Tibial nerve (tissue), 4 donors: ENCODE results near the gene ZNF438. TPM values are rescaled to one million over a fixed set of nuclear protein-coding genes. Genes with fewer than 3 reads are reported as not detected.

Source experiments
- DNase-seq, 2 donors: peaks; one replicate each; pipeline ENCODE4 v3.0.0-alpha.2; 2019; ENCODE audit warnings: low spot score in 2 of 2
- H3K27ac ChIP-seq, 4 donors: fragments of 200-600 bp; sonication (generic) in 3 of 4; one replicate each; pipeline ENCODE4 v1.5.1; 2017 to 2019; ENCODE audit warnings: mild to moderate bottlenecking in 1 of 4
- H3K27me3 ChIP-seq, 2 donors: fragments of 200-600 bp; sonication (generic) in 1 of 2; one replicate each; pipeline versions ENCODE4 v1.5.1 to v1.6.0; 2017 to 2019
- H3K36me3 ChIP-seq, 3 donors: fragments of 200-600 bp; sonication (generic); one replicate each; pipeline ENCODE4 v1.5.1; 2018 to 2019
- H3K4me1 ChIP-seq, 4 donors: fragments of 200-600 bp; sonication (generic) in 3 of 4; one replicate each; pipeline ENCODE4 v1.5.1; 2017 to 2019
- H3K4me3 ChIP-seq, 4 donors: fragments of 200-600 bp; sonication (generic) in 3 of 4; one replicate each; pipeline ENCODE4 v1.5.1; 2017 to 2019; ENCODE audit warnings: mild to moderate bottlenecking in 1 of 4, moderate library complexity in 1 of 4
- H3K9me3 ChIP-seq, 4 donors: fragments of 200-600 bp; sonication (generic) in 3 of 4; one replicate each; pipeline ENCODE4 v1.5.1; 2017 to 2019
- EP300 ChIP-seq, 2 donors: sonication (generic); formaldehyde crosslinking; IDR thresholded peaks; one replicate each; pipeline ENCODE4 v1.6.1; 2017; ENCODE audit warnings: antibody characterized with exemption in 2 of 2, mild to moderate bottlenecking in 1 of 2
- POLR2A ChIP-seq, 2 donors: fragments of 450-650 bp; IDR thresholded peaks; one replicate each; pipeline ENCODE4 v1.6.1; 2017; ENCODE audit warnings: antibody characterized with exemption in 2 of 2, mild to moderate bottlenecking in 2 of 2, moderate library complexity in 2 of 2
- WGBS, 2 donors: methylation state at CpG; one replicate each; pipeline ENCODE4 v1.1.5; 2018; 5-methylcytosine and 5-hydroxymethylcytosine counted together
- total RNA-seq, 4 donors: library from RNA; depleted of rRNA; stranded (reverse); fragments of >200 nt; gene quantifications; one replicate each; pipeline ENCODE4 v1.1.0, GENCODE V29; 2016
- TF ChIP-seq, protein P1 (sequence below), 5 experiments: fragments of 200-600 bp in 3 of 5; fragments of 450-650 bp in 2 of 5; sonication (generic) in 3 of 5; IDR thresholded peaks; one replicate each; pipeline ENCODE4 v1.5.1; 2016 to 2019; ENCODE audit warnings: antibody characterized with exemption in 5 of 5, mild to moderate bottlenecking in 3 of 5, moderate library complexity in 2 of 5

The ZNF438 gene
- total RNA-seq, 4 donors from 2014 or later: 10.8 to 26.5 (median 19.7) TPM

- H3K4me1 ChIP-seq: peaks cover 0 to 27% (median 7%) of the 10 kb centered on the region in 4 donors
- TF ChIP-seq EP300 (IDR thresholded peaks at IDR 0.05): no peak
- TF ChIP-seq, protein P1, sequence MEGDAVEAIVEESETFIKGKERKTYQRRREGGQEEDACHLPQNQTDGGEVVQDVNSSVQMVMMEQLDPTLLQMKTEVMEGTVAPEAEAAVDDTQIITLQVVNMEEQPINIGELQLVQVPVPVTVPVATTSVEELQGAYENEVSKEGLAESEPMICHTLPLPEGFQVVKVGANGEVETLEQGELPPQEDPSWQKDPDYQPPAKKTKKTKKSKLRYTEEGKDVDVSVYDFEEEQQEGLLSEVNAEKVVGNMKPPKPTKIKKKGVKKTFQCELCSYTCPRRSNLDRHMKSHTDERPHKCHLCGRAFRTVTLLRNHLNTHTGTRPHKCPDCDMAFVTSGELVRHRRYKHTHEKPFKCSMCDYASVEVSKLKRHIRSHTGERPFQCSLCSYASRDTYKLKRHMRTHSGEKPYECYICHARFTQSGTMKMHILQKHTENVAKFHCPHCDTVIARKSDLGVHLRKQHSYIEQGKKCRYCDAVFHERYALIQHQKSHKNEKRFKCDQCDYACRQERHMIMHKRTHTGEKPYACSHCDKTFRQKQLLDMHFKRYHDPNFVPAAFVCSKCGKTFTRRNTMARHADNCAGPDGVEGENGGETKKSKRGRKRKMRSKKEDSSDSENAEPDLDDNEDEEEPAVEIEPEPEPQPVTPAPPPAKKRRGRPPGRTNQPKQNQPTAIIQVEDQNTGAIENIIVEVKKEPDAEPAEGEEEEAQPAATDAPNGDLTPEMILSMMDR (IDR thresholded peaks at IDR 0.05): no peak
- no peak for TF ChIP-seq POLR2A (IDR thresholded peaks at IDR 0.05)
- 80 to 88% methylated on average over 1 of the region's 1 CpG for WGBS, 2 donors
- H3K4me3 ChIP-seq: no peak overlapping the region
- no peaks in the 10 kb centered on the region for H3K27me3 ChIP-seq
- H3K36me3 ChIP-seq: no peaks in the 10 kb centered on the region
- H3K9me3 ChIP-seq: no peaks in the 10 kb centered on the region
- peak overlapping the region in 1 of 4 donors; percentile 63 for H3K27ac ChIP-seq
- DNase-seq: no peak
Observed at GRCh38 chr10:31035266-31035798, 3.7 kb upstream of the ZNF438 start.

GRCh38 chr10:31034098-31034909, 2.6 kb upstream of the ZNF438 start:
- TF ChIP-seq EP300 (IDR thresholded peaks at IDR 0.05): peak in 1 of 2 donors; percentile 69
- TF ChIP-seq POLR2A (IDR thresholded peaks at IDR 0.05): no peak
- 44 to 76% methylated on average over 2 of the region's 2 CpGs for WGBS, 2 donors
- Histone ChIP-seq H3K27ac (peak overlapping the region in 3 of 4 donors; percentile 25 to 98 (median 63)), H3K4me1 (peaks cover 0 to 37% (median 11%) of the 10 kb centered on the region in 4 donors), H3K4me3 (no peak overlapping the region), H3K9me3 (no peaks in the 10 kb centered on the region), H3K36me3 (no peaks in the 10 kb centered on the region), H3K27me3 (no peaks in the 10 kb centered on the region)
- no peak for DNase-seq

DNA sequence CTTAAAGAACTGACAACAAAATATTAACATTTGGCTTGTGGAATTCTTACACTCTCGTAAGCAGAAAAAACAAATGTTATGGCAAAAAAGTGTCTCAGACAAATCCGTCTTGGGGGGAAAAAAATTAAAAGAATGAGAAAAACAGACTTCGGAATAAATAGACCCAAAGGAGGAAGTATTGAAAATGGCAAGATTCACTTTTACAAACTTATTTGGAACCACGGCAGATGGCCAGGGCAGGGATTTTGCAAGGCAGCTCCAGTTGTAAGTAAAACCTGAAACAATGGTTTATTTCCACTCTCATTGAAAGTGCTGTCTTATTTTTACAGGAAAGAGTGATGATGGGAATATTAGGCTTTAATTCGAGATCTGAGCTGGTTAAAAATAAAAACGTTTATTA, 1.5 kb upstream of the ZNF438 start:
- Histone ChIP-seq H3K36me3 (no peaks in the 10 kb centered on the region), H3K27ac (peak overlapping the region; percentile 98 to 100 (median 99)), H3K9me3 (no peaks in the 10 kb centered on the region), H3K27me3 (no peaks in the 10 kb centered on the region), H3K4me1 (peaks cover 3 to 48% (median 17%) of the 10 kb centered on the region in 4 donors), H3K4me3 (peak overlapping the region in 3 of 4 donors; percentile 66 to 78 (median 76))
- TF ChIP-seq, protein P1 (IDR thresholded peaks at IDR 0.05): no peak
- TF ChIP-seq POLR2A (IDR thresholded peaks at IDR 0.05) (no peak), EP300 (IDR thresholded peaks at IDR 0.05) (no peak)
- DNase-seq: no peak
- WGBS, 2 donors: 46 to 61% methylated on average over 6 of the region's 6 CpGs

GRCh38 chr10:31032258-31033132, 830 bp upstream of the ZNF438 start:
- H3K27ac ChIP-seq: peak overlapping the region; percentile 98 to 100 (median 99)
- WGBS, 2 donors: 24 to 26% methylated on average over 50 of the region's 51 CpGs
- H3K9me3 ChIP-seq: no peaks in the 10 kb centered on the region
- peak overlapping the region; percentile 56 to 78 (median 71) for H3K4me3 ChIP-seq
- H3K27me3 ChIP-seq: no peaks in the 10 kb centered on the region
- DNase-seq: peak; percentile 93 to 97
- TF ChIP-seq POLR2A (IDR thresholded peaks at IDR 0.05) (peak; percentile 39 to 78), EP300 (IDR thresholded peaks at IDR 0.05) (peak; percentile 51 to 72)
- TF ChIP-seq, protein P1 (IDR thresholded peaks at IDR 0.05): no peak
- peaks cover 3 to 52% (median 17%) of the 10 kb centered on the region in 4 donors for H3K4me1 ChIP-seq
- H3K36me3 ChIP-seq: no peaks in the 10 kb centered on the region

DNA sequence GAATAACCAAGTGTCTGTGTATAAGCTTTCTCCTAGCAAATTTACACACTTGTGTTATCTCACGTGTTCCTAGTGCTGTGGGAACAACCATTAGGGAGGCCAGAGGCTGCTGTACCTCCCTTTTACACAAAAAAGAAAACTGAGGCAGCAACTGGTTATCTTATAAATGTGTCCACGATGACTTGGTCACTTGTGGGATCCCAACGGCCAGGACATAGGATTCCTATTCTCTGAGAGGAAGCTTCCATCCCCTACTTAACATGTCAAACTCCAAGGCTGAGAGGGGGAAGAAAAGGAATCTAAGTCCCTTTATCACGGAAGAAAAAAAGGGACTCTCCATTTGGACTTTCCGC, 484 bp downstream of the ZNF438 start:
- WGBS, 2 donors: 6 to 10% methylated on average over 5 of the region's 5 CpGs
- TF ChIP-seq EP300 (IDR thresholded peaks at IDR 0.05) (no peak), POLR2A (IDR thresholded peaks at IDR 0.05) (no peak)
- TF ChIP-seq, protein P1 (IDR thresholded peaks at IDR 0.05): no peak
- Histone ChIP-seq H3K27ac (peak overlapping the region; percentile 98 to 100 (median 99)), H3K27me3 (no peaks in the 10 kb centered on the region), H3K4me1 (peaks cover 3 to 52% (median 17%) of the 10 kb centered on the region in 4 donors), H3K9me3 (no peaks in the 10 kb centered on the region), H3K4me3 (peak overlapping the region; percentile 56 to 78 (median 71)), H3K36me3 (no peaks in the 10 kb centered on the region)
- DNase-seq: no peak
